HepG2 (cell line): ENCODE data around the gene GTPBP6. TPM values are rescaled to one million over a fixed set of nuclear protein-coding genes. Genes with fewer than 3 reads are reported as not detected.
A peak's percentile ranks its signal among the peaks of the same experiment; 100 is the strongest.

Experiments
- ATAC-seq: fragments of 200-7000 bp; cut with Tn5 transposase; 3 replicates; pipeline ENCODE4 v1.9.1; 2020; ENCODE audit warnings: mild to moderate bottlenecking, moderate library complexity
- Bru-seq: library from RNA; stranded (reverse); fragments of 400-500 nt; gene quantifications from one replicate; lab custom pipeline; 2021; lab: Mats Ljungman, UMichigan
- BruChase-seq, 2 experiments: library from RNA; stranded (reverse); fragments of 400-500 nt; gene quantifications; one replicate each; lab custom pipeline; 2021; lab: Mats Ljungman, UMichigan
- BruUV-seq: library from RNA; stranded (reverse); fragments of 400-500 nt; replicated peaks from 2 replicates; lab custom pipeline; 2021; lab: Mats Ljungman, UMichigan
- CTCF ChIA-PET: fragments of 300-600 bp; formaldehyde crosslinking; extraction: SDS; loops from one replicate; lab custom pipeline; 2021; ENCODE audit warnings: low total read pairs, inconsistent platforms, low intra/inter-chr PET ratio; lab: Yijun Ruan, JAX
- POLR2A ChIA-PET: fragments of 350-600 bp; sonication (Branson Sonifier 250); formaldehyde crosslinking; loops from one replicate; lab custom pipeline; 2020; ENCODE audit warnings: antibody characterized with exemption, inconsistent platforms; lab: Yijun Ruan, JAX
- DNase-seq: peaks from one replicate; pipeline ENCODE4 v3.0.0-alpha.2; 2015; ENCODE audit warnings: low spot score
- FAIRE-seq: peaks from 3 replicates; lab custom pipeline; 2011; peaks lifted over from hg19 to GRCh38; lab: Jason Lieb, UNC
- H2AFZ ChIP-seq: one replicate; pipeline ENCODE4 v1.6.1; 2011; ENCODE audit warnings: low read length, inconsistent platforms
- H3K27ac ChIP-seq: fragments of 300-600 bp; 3 replicates; pipeline ENCODE4 v1.8.0; 2011; ENCODE audit warnings: mixed run types, mild to moderate bottlenecking, mixed read lengths, low read length, inconsistent platforms; ENCODE audit not compliant: insufficient read depth; ENCODE audit errors: extremely low read length
- H3K27me3 ChIP-seq, 2 experiments: fragments of 200-600 bp in 1 of 2; 2 replicates in 1 of 2; 3 replicates in 1 of 2; pipeline versions ENCODE4 v1.6.0 to v1.8.0; 2011; ENCODE audit warnings: low read length in 2 of 2, mild to moderate bottlenecking in 2 of 2, moderate library complexity in 2 of 2, inconsistent platforms in 1 of 2; ENCODE audit not compliant: insufficient read depth in 2 of 2, control insufficient read depth in 1 of 2
- H3K36me3 ChIP-seq, 2 experiments: fragments of 200-600 bp in 1 of 2; replicated peaks in 1 of 2; 2 replicates in 1 of 2; 3 replicates in 1 of 2; pipeline versions ENCODE4 v1.5.1 to v1.8.0; 2011; ENCODE audit warnings: low read length in 2 of 2, inconsistent platforms in 1 of 2; ENCODE audit not compliant: insufficient read depth in 2 of 2, control insufficient read depth in 1 of 2
- H3K4me1 ChIP-seq: 2 replicates; pipeline ENCODE4 v1.5.1; 2012; ENCODE audit warnings: low read length, inconsistent platforms; ENCODE audit not compliant: insufficient read depth
- H3K4me2 ChIP-seq: 2 replicates; pipeline ENCODE4 v1.6.0; 2011; ENCODE audit warnings: low read depth, low read length, inconsistent platforms
- H3K4me3 ChIP-seq, 3 experiments: fragments of 200-600 bp in 1 of 3; sonication (generic), shearing (Covaris generic) in 1 of 3; replicated peaks in 1 of 3; 2 replicates each; pipeline ENCODE4 v1.5.1; 2011 to 2016; ENCODE audit warnings: low read length in 3 of 3, inconsistent platforms in 2 of 3, low read depth in 2 of 3, mild to moderate bottlenecking in 2 of 3, control low read depth in 1 of 3, mixed read lengths in 1 of 3; ENCODE audit not compliant: insufficient read depth in 1 of 3
- H3K79me2 ChIP-seq: one replicate; pipeline ENCODE4 v1.6.1; 2011; ENCODE audit warnings: low read length, inconsistent platforms; ENCODE audit not compliant: insufficient read depth
- H3K9ac ChIP-seq: 2 replicates; pipeline ENCODE4 v1.6.0; 2011; ENCODE audit warnings: mild to moderate bottlenecking, low read depth, low read length, inconsistent platforms; ENCODE audit not compliant: insufficient read depth
- H3K9me3 ChIP-seq: 2 replicates; pipeline ENCODE4 v1.5.1; 2012; ENCODE audit warnings: mild to moderate bottlenecking, low read length
- H4K20me1 ChIP-seq: 2 replicates; pipeline ENCODE4 v1.6.0; 2011; ENCODE audit warnings: inconsistent platforms, mild to moderate bottlenecking, low read length, moderate library complexity; ENCODE audit not compliant: insufficient read depth
- ARID2 ChIP-seq: sonication (generic); formaldehyde crosslinking; IDR thresholded peaks from 2 replicates; pipeline ENCODE4 v1.8.1; 2022; ENCODE audit warnings: mild to moderate bottlenecking, missing genetic modification reagents, borderline replicate concordance
- BORCS8-MEF2B ChIP-seq: sonication (generic); formaldehyde crosslinking; IDR thresholded peaks from 2 replicates; pipeline ENCODE4 v1.8.0; 2022; ENCODE audit warnings: mild to moderate bottlenecking, missing genetic modification reagents
- CREB1 ChIP-seq, 2 experiments: fragments of 450-650 bp in 1 of 2; IDR thresholded peaks; 2 replicates each; pipeline ENCODE4 v1.6.1; 2016 to 2017; ENCODE audit warnings: control low read depth in 1 of 2, mild to moderate bottlenecking in 1 of 2, missing compliant biosample characterization in 1 of 2, missing genetic modification characterization in 1 of 2
- HNF1A ChIP-seq, 2 experiments: sonication (generic) in 1 of 2; formaldehyde crosslinking in 1 of 2; IDR thresholded peaks; 2 replicates each; pipeline versions ENCODE4 v1.4.0 to v1.6.1; 2016 to 2020; ENCODE audit warnings: borderline replicate concordance in 1 of 2, low read depth in 1 of 2, mild to moderate bottlenecking in 1 of 2, missing genetic modification reagents in 1 of 2
- HOXA7 ChIP-seq: sonication (generic); formaldehyde crosslinking; IDR thresholded peaks from 2 replicates; pipeline ENCODE4 v1.8.1; 2022; ENCODE audit warnings: mild to moderate bottlenecking, missing genetic modification reagents, moderate library complexity
- POLR2A ChIP-seq, 2 experiments: IDR thresholded peaks; 2 replicates each; pipeline ENCODE4 v1.6.1; 2011; ENCODE audit warnings: low read depth in 2 of 2, low read length in 2 of 2, mild to moderate bottlenecking in 1 of 2, moderate library complexity in 1 of 2; ENCODE audit not compliant: insufficient read depth in 1 of 2
- RAD51 ChIP-seq: fragments of 450-650 bp; IDR thresholded peaks from 2 replicates; pipeline ENCODE4 v1.6.1; 2016; ENCODE audit warnings: borderline replicate concordance
- SP1 ChIP-seq, 2 experiments: fragments of 450-650 bp in 1 of 2; sonication (generic) in 1 of 2; formaldehyde crosslinking in 1 of 2; IDR thresholded peaks; 2 replicates each; pipeline versions ENCODE4 v1.4.0 to v1.6.1; 2016 to 2020; ENCODE audit warnings: missing genetic modification reagents in 1 of 2
- ZFP90 ChIP-seq: sonication (generic); formaldehyde crosslinking; IDR thresholded peaks from 2 replicates; pipeline ENCODE4 v1.8.0; 2022; ENCODE audit warnings: missing genetic modification reagents, mild to moderate bottlenecking, inconsistent platforms, borderline replicate concordance
- ZNF350 ChIP-seq: sonication (generic); formaldehyde crosslinking; IDR thresholded peaks from 2 replicates; pipeline ENCODE4 v1.4.0; 2020; ENCODE audit warnings: mild to moderate bottlenecking, low read depth, missing genetic modification reagents, borderline replicate concordance
- ZNF709 ChIP-seq: sonication (generic); formaldehyde crosslinking; IDR thresholded peaks from 2 replicates; pipeline ENCODE4 v1.5.0; 2020; ENCODE audit warnings: mild to moderate bottlenecking, missing genetic modification reagents
- WGBS: methylation state at CpG from one replicate; pipeline ENCODE4 v1.1.6; 2017; ENCODE audit warnings: low lambda C conversion rate; 5-methylcytosine and 5-hydroxymethylcytosine counted together
- in situ Hi-C: cut with HindIII; loops from 2 replicates; pipeline ENCODE4 v1.10.0; 2017; ENCODE audit warnings: low pct_unique_long_range_greater_than_20kb; ENCODE audit not compliant: extremely low pct_ligation_motif_present
- intact Hi-C: fragments of 100-400 bp; cut with micrococcal nuclease; formaldehyde crosslinking; loops from one replicate; pipeline ENCODE4 v1.10.0; 2022; ENCODE audit not compliant: unreplicated experiment
- long read RNA-seq, 2 experiments: library from RNA in 1 of 2; library from polyadenylated mRNA in 1 of 2; stranded (forward) in 1 of 2; unstranded in 1 of 2; transcript quantifications; one replicate each; pipeline ENCODE4 v2.0.0, GENCODE V29; 2019 to 2022
- polyA minus RNA-seq, 3 experiments: library from RNA; depleted of rRNA, polyadenylated mRNA; stranded (reverse); fragments of >200 nt; gene quantifications; 2 replicates each; pipeline ENCODE4 v1.2.3, GENCODE V29; 2011; ENCODE audit warnings: low replicate concordance in 1 of 3
- polyA plus RNA-seq, 8 experiments: library from polyadenylated mRNA; depleted of rRNA in 3 of 8; stranded (reverse) in 7 of 8; unstranded in 1 of 8; fragments of >200 nt; fragmentation: Illumina TruSeq in 4 of 8; extraction: Trizol in 4 of 8; gene quantifications; 2 replicates each; pipeline versions ENCODE4 v1.2.1 to v1.2.3, GENCODE V29; 2011 to 2016; ENCODE audit warnings: low read depth in 4 of 8, missing spikeins in 1 of 8, mixed read lengths in 1 of 8; ENCODE audit not compliant: insufficient read depth in 1 of 8
- total RNA-seq, 5 experiments: library from RNA; depleted of rRNA; stranded (reverse); fragments of >200 nt; fragmentation: Illumina TruSeq; extraction: Trizol; gene quantifications; 2 replicates each; pipeline ENCODE4 v1.2.3, GENCODE V29; 2016; ENCODE audit warnings: low read depth in 1 of 5

The GTPBP6 gene
- total RNA-seq (2016; rRNA removed; fragmentation: Illumina TruSeq; extraction: Trizol) = 35.6 and 39.6 TPM in 2 replicates
- total RNA-seq (2016; cell fraction: cytosol; rRNA removed; fragmentation: Illumina TruSeq; extraction: Trizol; ENCODE audit: low read depth) = 33.9 and 34.6 TPM in 2 replicates
- 32.3 and 41.0 TPM in 2 replicates for total RNA-seq (2016; cell fraction: insoluble cytoplasmic fraction; rRNA removed; fragmentation: Illumina TruSeq; extraction: Trizol)
- 50.6 and 52.4 TPM in 2 replicates for total RNA-seq (2016; cell fraction: membrane; rRNA removed; fragmentation: Illumina TruSeq; extraction: Trizol)
- 17.0 and 20.4 TPM in 2 replicates for total RNA-seq (2016; cell fraction: nucleus; rRNA removed; fragmentation: Illumina TruSeq; extraction: Trizol)
- polyA plus RNA-seq (2011; rRNA removed) = 20.2 and 22.1 TPM in 2 replicates
- 18.4 and 31.3 TPM in 2 replicates for polyA plus RNA-seq (2011; cell fraction: cytosol; rRNA removed)
- 29.4 and 36.8 TPM in 2 replicates for polyA plus RNA-seq (2011; cell fraction: nucleus; rRNA removed)
- polyA plus RNA-seq (2012) = 16.6 and 18.3 TPM in 2 replicates
- polyA plus RNA-seq (2016; cell fraction: cytosol; fragmentation: Illumina TruSeq; extraction: Trizol; ENCODE audit: low read depth) = 46.6 and 50.3 TPM in 2 replicates
- polyA plus RNA-seq (2016; cell fraction: insoluble cytoplasmic fraction; fragmentation: Illumina TruSeq; extraction: Trizol; ENCODE audit: low read depth) = 38.1 and 42.7 TPM in 2 replicates
- polyA plus RNA-seq (2016; cell fraction: membrane; fragmentation: Illumina TruSeq; extraction: Trizol; ENCODE audit: low read depth) = 50.6 and 54.4 TPM in 2 replicates
- 41.5 and 48.9 TPM in 2 replicates for polyA plus RNA-seq (2016; cell fraction: nucleus; fragmentation: Illumina TruSeq; extraction: Trizol; ENCODE audit: insufficient read depth, low read depth)
- polyA minus RNA-seq (2011; rRNA and poly(A)+ RNA removed; ENCODE audit: low replicate concordance) = 14.7 and 27.7 TPM in 2 replicates
- 10.6 and 14.2 TPM in 2 replicates for polyA minus RNA-seq (2011; cell fraction: cytosol; rRNA and poly(A)+ RNA removed)
- 4.7 and 7.2 TPM in 2 replicates for polyA minus RNA-seq (2011; cell fraction: nucleus; rRNA and poly(A)+ RNA removed)
- percentile 64 among the genes with signal in this experiment for Bru-seq, nascent RNA
- BruChase-seq, experiment 1, labeled RNA remaining after a 6-hour chase = percentile 88 among the genes with signal in this experiment
- percentile 84 among the genes with signal in this experiment for BruChase-seq, experiment 2, labeled RNA remaining after a 2-hour chase
- long read RNA-seq, experiment 1, transcript GTPBP6-201 (10 exons, 1,907 nt) = major isoform, 11 of 22 reads
- long read RNA-seq, experiment 1, partial matches to known transcripts = 8 of 22 reads
- long read RNA-seq, experiment 1, other reads (novel, unspliced or antisense) = 3 of 22 reads
- long read RNA-seq, experiment 2, transcript GTPBP6-201 (10 exons, 1,907 nt) = major isoform, 67 of 106 reads
- long read RNA-seq, experiment 2, partial matches to known transcripts = 17 of 106 reads
- long read RNA-seq, experiment 2, other reads (novel, unspliced or antisense) = 22 of 106 reads

DNA sequence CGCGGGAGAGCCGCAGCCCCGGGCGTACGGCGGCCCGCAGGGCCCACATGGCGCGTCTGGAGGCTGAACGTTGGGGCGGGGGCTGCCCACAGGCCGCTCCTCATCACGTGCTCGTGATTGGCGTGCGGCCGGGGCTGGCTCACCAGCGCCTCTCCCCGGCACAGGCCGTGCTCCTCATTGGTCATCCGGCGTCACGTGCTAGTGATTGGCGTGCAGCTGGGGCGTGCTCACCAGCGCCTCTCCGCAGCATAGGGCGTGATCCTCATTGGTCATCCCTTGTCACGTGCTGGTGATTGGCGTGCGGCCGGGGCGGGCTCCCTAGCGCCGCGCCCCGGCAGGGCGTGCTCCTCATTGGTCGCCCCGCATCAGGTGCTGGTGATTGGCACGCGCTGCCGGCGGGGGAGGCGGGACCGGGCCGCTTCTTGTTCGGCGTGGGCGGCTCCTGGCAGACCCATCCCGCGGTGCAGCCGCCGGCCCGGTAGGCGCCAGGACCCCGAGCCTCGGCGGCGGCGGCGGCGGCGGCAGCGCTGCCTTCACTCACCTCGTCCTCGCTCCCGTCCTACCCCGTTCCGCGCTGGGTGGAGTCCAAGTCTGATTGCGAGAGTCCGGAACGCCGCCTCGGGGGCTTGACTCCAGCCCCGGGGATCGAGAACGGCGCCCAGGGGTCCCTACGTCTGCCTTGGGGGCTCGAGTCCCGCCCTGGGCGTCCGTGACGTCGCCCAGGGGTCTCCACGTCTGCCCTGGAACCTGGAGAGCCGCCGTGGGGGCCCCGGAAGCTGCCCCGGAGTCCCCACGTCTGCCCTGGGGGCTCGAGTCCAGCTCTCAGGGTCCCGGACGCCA, at the start of gene GTPBP6:
Gene GTPBP6, minus strand, starts transcription at position 58 of the 840 bp plus-strand sequence. Its CDS starts 9 bp downstream, at position 49.
- Histone ChIP-seq H4K20me1 (peaks cover 6% of the 10 kb centered on the region; the same call in 1 of the 2 replicates), H3K4me1 (peaks cover 27% of the 10 kb centered on the region), H3K4me3 (peak within 1 kb of the TSS; percentile 73 to 88 (median 83)), H3K36me3 (peaks cover 5 to 22% of the 10 kb centered on the region in 2 experiments; a peak in 4 of 5 replicates), H3K4me2 (peak within 1 kb of the TSS; percentile 92), H3K9me3 (no peaks in the 10 kb centered on the region), H3K9ac (peak within 1 kb of the TSS; percentile 92), H3K27ac (peak within 1 kb of the TSS; percentile 91), H3K79me2 (peaks cover 9% of the 10 kb centered on the region), H2AFZ (no peak within 1 kb of the TSS), H3K27me3 (no peaks in the 10 kb centered on the region)
- WGBS = 0% methylated on average over 11 of the region's 97 CpGs
- TSS peak; percentile 62 for BruUV-seq
- intact Hi-C loops (loop anchor here (5.0 kb wide), 1 partner anchor 42 kb away; no protein-coding TSS in a partner anchor), in situ Hi-C loops (loop anchor here (5.0 kb wide), 1 partner anchor 42 kb away; no protein-coding TSS in a partner anchor)
- DNase-seq (peak; percentile 98), ATAC-seq (peak; percentile 75), FAIRE-seq (no peak)
- CTCF ChIA-PET = no interaction called here
- POLR2A ChIA-PET = no interaction called here
- 0 out of 4 replicates have a peak, but pooled peaks of 1 of the 2 experiments have one; percentile 39 for TF ChIP-seq POLR2A (IDR thresholded peaks at IDR 0.05; ENCODE audit: insufficient read depth in 1 of 2, low read depth in 2 of 2, low read length in 2 of 2)
- peak; percentile 75; the same call in 1 of the 2 replicates for TF ChIP-seq ZNF709 (CRISPR knock-in tag)
- no peak for TF ChIP-seq ZFP90 (CRISPR knock-in tag)
- TF ChIP-seq CREB1 (IDR thresholded peaks at IDR 0.05) = peak; percentile 90
- TF ChIP-seq CREB1 (CRISPR knock-in tag; IDR thresholded peaks at IDR 0.05) = no peak
- TF ChIP-seq ZNF350 (CRISPR knock-in tag) = no peak
- TF ChIP-seq HOXA7 (CRISPR knock-in tag) = no peak
- no peak for TF ChIP-seq SP1 (IDR thresholded peaks at IDR 0.05)
- TF ChIP-seq SP1 (CRISPR knock-in tag; IDR thresholded peaks at IDR 0.05) = peak; percentile 71; the same call in 1 of the 2 replicates
- TF ChIP-seq HNF1A (IDR thresholded peaks at IDR 0.05; ENCODE audit: low read depth) = no peak
- TF ChIP-seq HNF1A (CRISPR knock-in tag; IDR thresholded peaks at IDR 0.05; ENCODE audit: borderline replicate concordance) = no peak; the same call in 1 of the 2 replicates
- 0 out of 2 replicates have a peak, but pooled peaks have one; percentile 58 for TF ChIP-seq ARID2 (CRISPR knock-in tag)
- TF ChIP-seq BORCS8-MEF2B = peak; percentile 77; the same call in 1 of the 2 replicates
- peak; percentile 99 for TF ChIP-seq RAD51
